ENCODE measurements around the gene SCP2D1.

DNA sequence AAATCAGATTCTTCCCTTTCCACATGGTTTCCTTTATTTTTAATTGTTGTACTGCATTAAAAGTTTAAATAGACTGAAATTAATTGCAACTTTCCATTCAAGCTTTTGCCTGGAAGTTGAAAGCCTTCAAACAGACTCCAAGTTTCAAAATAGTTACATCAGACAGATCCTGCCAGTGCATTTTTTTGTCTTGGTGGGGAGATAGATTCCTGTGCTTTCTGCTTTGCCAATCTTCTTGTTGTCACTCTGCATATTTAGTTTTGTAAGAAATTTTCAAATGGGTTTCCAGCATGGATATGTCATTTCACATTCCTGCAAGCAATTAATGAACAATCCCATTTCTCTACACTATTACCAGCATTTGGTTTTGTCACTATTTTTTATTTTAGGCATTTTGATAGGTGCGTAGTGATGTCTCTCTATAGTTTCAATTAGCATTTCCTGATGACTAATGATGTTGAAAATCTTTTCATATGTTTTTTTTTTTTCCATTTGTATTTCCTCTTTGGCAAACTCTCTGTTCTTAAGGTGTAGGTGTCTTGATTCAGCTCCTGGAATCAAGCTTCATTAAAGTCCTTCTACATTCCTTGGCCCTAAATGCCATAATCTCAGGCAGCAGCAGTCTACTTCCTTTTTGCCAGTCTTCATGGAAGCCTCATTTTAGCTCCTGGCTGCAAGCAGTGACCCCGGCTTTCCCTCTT is 40.5 kb downstream of the SCP2D1 start:
- TF ChIP-seq, protein P1, sequence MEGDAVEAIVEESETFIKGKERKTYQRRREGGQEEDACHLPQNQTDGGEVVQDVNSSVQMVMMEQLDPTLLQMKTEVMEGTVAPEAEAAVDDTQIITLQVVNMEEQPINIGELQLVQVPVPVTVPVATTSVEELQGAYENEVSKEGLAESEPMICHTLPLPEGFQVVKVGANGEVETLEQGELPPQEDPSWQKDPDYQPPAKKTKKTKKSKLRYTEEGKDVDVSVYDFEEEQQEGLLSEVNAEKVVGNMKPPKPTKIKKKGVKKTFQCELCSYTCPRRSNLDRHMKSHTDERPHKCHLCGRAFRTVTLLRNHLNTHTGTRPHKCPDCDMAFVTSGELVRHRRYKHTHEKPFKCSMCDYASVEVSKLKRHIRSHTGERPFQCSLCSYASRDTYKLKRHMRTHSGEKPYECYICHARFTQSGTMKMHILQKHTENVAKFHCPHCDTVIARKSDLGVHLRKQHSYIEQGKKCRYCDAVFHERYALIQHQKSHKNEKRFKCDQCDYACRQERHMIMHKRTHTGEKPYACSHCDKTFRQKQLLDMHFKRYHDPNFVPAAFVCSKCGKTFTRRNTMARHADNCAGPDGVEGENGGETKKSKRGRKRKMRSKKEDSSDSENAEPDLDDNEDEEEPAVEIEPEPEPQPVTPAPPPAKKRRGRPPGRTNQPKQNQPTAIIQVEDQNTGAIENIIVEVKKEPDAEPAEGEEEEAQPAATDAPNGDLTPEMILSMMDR (IDR thresholded peaks at IDR 0.05), result no peak
- TF ChIP-seq POLR2AphosphoS5 (IDR thresholded peaks at IDR 0.05; ENCODE audit: insufficient read depth in 1 of 2, low read depth in 1 of 2) (no peak), POLR2A (IDR thresholded peaks at IDR 0.05) (no peak)
